ENCODE measurements around the gene AFF3. TPM values are rescaled to one million over a fixed set of nuclear protein-coding genes. Genes with fewer than 3 reads are reported as not detected.
"Not testable (repeated sequence)": the region's sequence is repeated elsewhere in the genome, so short reads cannot be mapped to it uniquely, and the experiment has no call there.

AFF3 gene
- total RNA-seq, 1 experiment from 2014 or later, result 0.05 TPM

DNA sequence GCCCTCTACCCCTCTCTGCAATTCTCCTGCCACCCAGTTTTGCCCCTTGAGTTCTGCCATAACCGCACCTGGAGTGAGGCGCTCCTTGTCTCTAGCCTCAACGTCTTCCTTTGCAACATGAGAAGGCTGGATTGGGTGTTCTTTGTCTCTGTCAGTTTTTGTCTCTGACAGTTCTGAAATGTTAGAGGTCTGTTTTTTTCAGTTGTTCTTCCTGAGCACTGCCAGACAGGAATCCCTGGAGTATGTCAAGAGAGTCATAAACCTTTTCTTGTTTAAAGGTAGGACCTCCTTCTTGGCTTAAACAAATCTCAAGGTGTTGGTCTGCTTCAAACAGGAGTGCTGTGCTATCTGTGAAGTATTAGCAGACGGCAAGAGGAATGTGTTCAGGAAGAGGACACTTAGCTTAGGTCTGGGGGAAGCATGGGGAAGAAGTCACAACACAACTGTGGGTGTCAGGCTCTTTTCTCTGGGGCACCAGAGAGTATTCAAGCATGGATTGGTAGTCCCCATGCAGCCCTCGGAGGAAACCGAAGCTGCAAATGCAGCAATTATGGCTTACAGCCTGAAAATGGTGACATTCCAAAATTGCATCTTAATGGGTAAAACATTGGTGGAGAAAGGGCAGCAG, 32.3 kb downstream of the AFF3 start:
- TF ChIP-seq, protein P1, sequence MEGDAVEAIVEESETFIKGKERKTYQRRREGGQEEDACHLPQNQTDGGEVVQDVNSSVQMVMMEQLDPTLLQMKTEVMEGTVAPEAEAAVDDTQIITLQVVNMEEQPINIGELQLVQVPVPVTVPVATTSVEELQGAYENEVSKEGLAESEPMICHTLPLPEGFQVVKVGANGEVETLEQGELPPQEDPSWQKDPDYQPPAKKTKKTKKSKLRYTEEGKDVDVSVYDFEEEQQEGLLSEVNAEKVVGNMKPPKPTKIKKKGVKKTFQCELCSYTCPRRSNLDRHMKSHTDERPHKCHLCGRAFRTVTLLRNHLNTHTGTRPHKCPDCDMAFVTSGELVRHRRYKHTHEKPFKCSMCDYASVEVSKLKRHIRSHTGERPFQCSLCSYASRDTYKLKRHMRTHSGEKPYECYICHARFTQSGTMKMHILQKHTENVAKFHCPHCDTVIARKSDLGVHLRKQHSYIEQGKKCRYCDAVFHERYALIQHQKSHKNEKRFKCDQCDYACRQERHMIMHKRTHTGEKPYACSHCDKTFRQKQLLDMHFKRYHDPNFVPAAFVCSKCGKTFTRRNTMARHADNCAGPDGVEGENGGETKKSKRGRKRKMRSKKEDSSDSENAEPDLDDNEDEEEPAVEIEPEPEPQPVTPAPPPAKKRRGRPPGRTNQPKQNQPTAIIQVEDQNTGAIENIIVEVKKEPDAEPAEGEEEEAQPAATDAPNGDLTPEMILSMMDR (IDR thresholded peaks at IDR 0.05; ENCODE audit: insufficient read depth in 1 of 2, low read depth in 1 of 2, low read length in 1 of 2, severe bottlenecking in 1 of 2, unreplicated experiment in 1 of 2), result no peak
- Mint-ChIP-seq H3K9me3 (ENCODE audit: unreplicated experiment) (no peaks in the 10 kb centered on the region), H3K36me3 (ENCODE audit: insufficient read depth, unreplicated experiment) (no peaks in the 10 kb centered on the region), H3K27ac (ENCODE audit: unreplicated experiment) (no peak overlapping the region), H3K4me3 (ENCODE audit: unreplicated experiment) (no peak overlapping the region), H3K4me1 (ENCODE audit: low read depth, unreplicated experiment) (no peaks in the 10 kb centered on the region), H3K27me3 (ENCODE audit: insufficient read depth, unreplicated experiment) (peaks cover 26% of the 10 kb centered on the region)
- Histone ChIP-seq H3K4me3 (ENCODE audit: low read depth, low read length) (no peak overlapping the region), H3K4me1 (no peaks in the 10 kb centered on the region), H3K27me3 (replicated peaks; ENCODE audit: control insufficient read depth, insufficient read depth, low read length) (peaks cover 5% of the 10 kb centered on the region), H3K9me3 (no peaks in the 10 kb centered on the region), H3K36me3 (ENCODE audit: control insufficient read depth, insufficient read depth, low read length) (no peaks in the 10 kb centered on the region)
- no peak for DNase-seq
- intact Hi-C loops (cut with micrococcal nuclease; ENCODE audit: unreplicated experiment), result no loop called here
- ChIA-PET POLR2A (no interaction called here), CTCF (no interaction called here)
- no TSS peak for BruUV-seq (replicated peaks)

DNA sequence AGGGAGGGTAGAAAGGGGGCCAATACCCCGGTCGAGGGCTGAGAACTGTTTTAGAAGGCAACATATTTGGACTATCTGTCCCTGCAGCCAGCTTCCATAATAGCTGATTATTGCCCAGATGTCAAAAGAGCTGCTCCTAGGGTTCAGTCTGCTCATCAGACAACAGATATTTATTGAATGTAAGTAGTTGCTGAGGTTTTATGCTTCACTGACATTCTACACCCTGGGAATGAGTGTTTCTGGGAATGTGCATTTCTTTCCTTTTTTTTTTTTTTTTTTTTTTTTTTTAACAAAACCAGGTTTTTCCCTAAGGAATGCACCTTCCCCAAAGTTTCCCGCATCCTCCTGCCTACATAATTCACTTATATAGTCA, 33.8 kb downstream of the AFF3 start:
- H3K27me3 ChIP-seq (replicated peaks; ENCODE audit: control insufficient read depth, insufficient read depth, low read length); H3K9me3 ChIP-seq; H3K36me3 Mint-ChIP-seq (ENCODE audit: insufficient read depth, unreplicated experiment); intact Hi-C loops (cut with micrococcal nuclease; ENCODE audit: unreplicated experiment); BruUV-seq (replicated peaks); DNase-seq; H3K9me3 Mint-ChIP-seq (ENCODE audit: unreplicated experiment); H3K4me3 Mint-ChIP-seq (ENCODE audit: unreplicated experiment); H3K36me3 ChIP-seq (ENCODE audit: control insufficient read depth, insufficient read depth, low read length); POLR2A ChIA-PET; H3K4me3 ChIP-seq (ENCODE audit: low read depth, low read length); H3K27ac Mint-ChIP-seq (ENCODE audit: unreplicated experiment); H3K4me1 Mint-ChIP-seq (ENCODE audit: low read depth, unreplicated experiment); H3K4me1 ChIP-seq; CTCF ChIA-PET: not testable (repeated sequence)
- peaks cover 26% of the 10 kb centered on the region for H3K27me3 Mint-ChIP-seq (ENCODE audit: insufficient read depth, unreplicated experiment)

DNA sequence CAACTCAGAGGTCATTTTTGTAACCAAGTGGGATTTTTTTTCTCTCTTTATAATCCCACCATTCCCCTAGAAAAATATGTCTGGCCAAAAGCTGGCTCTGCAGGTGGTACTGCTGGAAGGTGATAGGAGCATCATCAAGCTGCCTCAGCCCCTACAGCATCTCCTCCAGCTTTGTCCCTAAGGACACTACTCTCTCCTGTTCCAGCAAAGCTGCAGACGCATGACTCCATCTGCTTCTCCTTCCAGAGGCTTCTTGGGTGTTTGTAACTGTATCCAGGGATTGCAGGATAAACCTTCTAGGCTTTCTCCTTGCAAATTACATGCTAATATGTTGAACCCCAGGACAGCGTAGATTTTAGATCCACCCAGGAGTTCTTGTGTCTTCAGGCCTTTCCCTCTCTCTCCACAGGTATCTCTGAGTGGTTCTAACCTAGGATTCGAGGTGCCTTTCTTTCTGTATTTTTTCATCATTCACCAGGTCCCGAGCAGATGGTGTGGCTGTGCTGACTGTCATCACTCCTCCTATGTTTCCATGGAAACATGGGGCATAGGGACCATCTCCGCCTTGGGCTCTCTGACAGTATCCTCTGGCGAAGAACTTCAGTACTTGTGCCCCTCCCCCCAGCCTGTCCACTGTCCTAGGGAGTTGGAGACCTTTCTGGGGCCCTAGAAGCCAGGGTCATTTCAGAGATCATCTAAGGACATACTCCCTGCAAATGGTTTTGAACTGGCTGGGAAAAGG, 34.3 kb downstream of the AFF3 start:
- H3K4me3 ChIP-seq (ENCODE audit: low read depth, low read length), result no peak overlapping the region
- TF ChIP-seq, protein P1 (IDR thresholded peaks at IDR 0.05; ENCODE audit: insufficient read depth in 1 of 2, low read depth in 1 of 2, low read length in 1 of 2, severe bottlenecking in 1 of 2, unreplicated experiment in 1 of 2), result no peak
- H3K4me1 ChIP-seq, result no peaks in the 10 kb centered on the region
- Mint-ChIP-seq H3K27ac (ENCODE audit: unreplicated experiment) (no peak overlapping the region), H3K9me3 (ENCODE audit: unreplicated experiment) (no peaks in the 10 kb centered on the region), H3K36me3 (ENCODE audit: insufficient read depth, unreplicated experiment) (no peaks in the 10 kb centered on the region), H3K4me1 (ENCODE audit: low read depth, unreplicated experiment) (no peaks in the 10 kb centered on the region), H3K27me3 (ENCODE audit: insufficient read depth, unreplicated experiment) (peaks cover 26% of the 10 kb centered on the region), H3K4me3 (ENCODE audit: unreplicated experiment) (no peak overlapping the region)
- no peaks in the 10 kb centered on the region for H3K9me3 ChIP-seq
- no TSS peak for BruUV-seq (replicated peaks)
- intact Hi-C loops (cut with micrococcal nuclease; ENCODE audit: unreplicated experiment), result no loop called here
- H3K27me3 ChIP-seq (replicated peaks; ENCODE audit: control insufficient read depth, insufficient read depth, low read length), result peaks cover 5% of the 10 kb centered on the region
- POLR2A ChIA-PET, result no interaction called here
- no peak for DNase-seq
- no peaks in the 10 kb centered on the region for H3K36me3 ChIP-seq (ENCODE audit: control insufficient read depth, insufficient read depth, low read length)
- CTCF ChIA-PET, result no interaction called here
